HG03354 (cell line): Measurements from ENCODE around the gene SLK.

Source experiments
- ATAC-seq: cut with Tn5 transposase; IDR thresholded peaks from one replicate; pipeline ENCODE4 v1.9.1; 2021; ENCODE audit warnings: mild to moderate bottlenecking; ENCODE audit not compliant: unreplicated experiment, poor library complexity, severe bottlenecking

Gene SLK

GRCh38 chr10:103966671-103967447 lies at the start of gene SLK:
Gene SLK, plus strand, starts transcription at chr10:103967140. Its CDS starts 606 bp downstream, at chr10:103967746.
- peak; percentile 82 for ATAC-seq

GRCh38 chr10:103917302-103918052 lies 49.5 kb upstream of the SLK start:
- peak; percentile 6 for ATAC-seq

DNA sequence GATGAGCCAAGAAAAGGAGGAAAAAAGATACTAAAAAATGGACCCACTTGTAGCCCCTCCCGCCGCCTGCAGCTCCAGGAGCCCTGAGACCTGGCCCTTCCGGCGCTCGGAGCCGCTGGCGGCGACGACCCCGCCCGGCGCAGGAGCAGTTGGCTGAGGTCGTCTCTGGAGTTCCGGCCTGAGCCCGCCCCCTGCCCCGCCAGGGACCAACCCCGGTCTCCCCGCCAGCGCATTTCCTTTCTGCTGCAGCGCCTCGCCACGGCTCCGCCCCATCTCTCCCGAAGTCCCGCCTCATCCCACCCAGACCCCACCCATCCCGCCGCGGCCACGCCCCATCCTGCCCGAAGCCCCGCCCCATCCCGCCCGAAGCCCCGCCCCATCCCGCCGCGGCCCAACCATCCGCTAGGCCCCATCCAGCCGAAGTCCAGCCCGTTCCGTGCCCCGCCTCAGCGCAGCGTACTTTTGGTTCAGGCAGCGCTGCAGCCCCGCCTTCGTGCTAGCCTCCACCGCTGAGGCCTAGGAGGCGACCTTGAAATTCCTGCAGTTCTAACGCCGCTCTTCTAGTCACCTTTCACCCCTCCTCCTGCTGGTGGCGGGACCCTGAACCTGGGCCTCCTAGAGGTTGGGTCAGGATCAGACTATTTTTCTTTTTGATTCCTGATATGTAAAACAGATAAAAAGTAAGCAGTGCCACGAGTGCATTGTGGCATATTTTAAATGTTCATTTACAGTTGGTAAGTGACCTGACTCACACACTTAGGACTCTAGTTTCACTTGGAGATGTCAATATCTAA lies 48.7 kb upstream of the SLK start, which contains the start of gene STN1:
STN1 (minus strand) TSS at position 132 of the 794 bp plus-strand sequence. CDS start 590 bp downstream, outside the sequence.
- ATAC-seq, result peak; percentile 92

DNA sequence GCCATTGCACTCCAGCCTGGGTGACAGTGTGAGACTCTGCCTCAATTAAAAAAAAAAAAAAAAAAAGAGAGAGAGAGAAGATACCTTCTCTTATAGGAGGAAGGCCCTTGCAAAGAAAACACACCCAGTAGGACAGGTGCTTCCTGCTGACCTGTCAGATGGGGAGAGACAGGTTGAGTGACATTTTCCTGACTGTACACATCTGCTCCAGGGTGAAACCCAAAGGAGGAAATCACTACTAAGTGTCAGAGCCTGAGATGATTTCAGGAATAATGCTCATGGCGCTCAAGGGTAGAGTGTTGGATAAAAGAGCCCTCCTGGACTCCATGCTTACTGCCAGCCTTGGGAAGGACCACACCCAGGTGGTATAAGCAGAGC lies 47.3 kb upstream of the SLK start:
- no peak for ATAC-seq

- ATAC-seq, result no peak
Measured at GRCh38 chr10:103921248-103921647, 45.7 kb upstream of the SLK start.

- ATAC-seq, result no peak
Measured at GRCh38 chr10:103921750-103922195, 45.2 kb upstream of the SLK start.

- ATAC-seq, result no peak
Measured at GRCh38 chr10:103922659-103923058, 44.3 kb upstream of the SLK start.

- ATAC-seq, result no peak
Measured at GRCh38 chr10:103923502-103923901, 43.4 kb upstream of the SLK start.

GRCh38 chr10:103925591-103925990 lies 41.3 kb upstream of the SLK start:
- ATAC-seq, result no peak

GRCh38 chr10:103926722-103927319 lies 40.1 kb upstream of the SLK start:
- ATAC-seq, result peak; percentile 47

DNA sequence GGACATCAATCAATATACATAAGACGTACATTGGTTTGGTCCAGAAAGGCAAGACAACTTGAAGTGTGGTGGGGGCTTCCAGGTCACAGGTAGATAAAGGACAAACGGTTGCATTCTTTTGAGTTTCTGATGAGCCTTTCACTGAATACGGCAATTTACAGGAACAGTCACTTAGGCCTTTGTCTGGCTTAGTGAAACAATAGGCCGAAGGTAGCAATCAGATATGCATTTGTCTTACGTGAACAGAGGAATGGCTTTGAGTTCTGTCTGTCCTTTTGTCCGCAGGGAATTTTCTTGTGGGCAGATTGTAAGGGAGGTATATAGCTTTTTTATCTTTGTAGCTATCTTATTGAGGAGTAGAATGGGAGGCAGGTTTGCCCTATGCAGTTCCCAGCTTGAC lies 38.2 kb upstream of the SLK start:
- no peak for ATAC-seq

- no peak for ATAC-seq
Measured at GRCh38 chr10:103929381-103929921, 37.5 kb upstream of the SLK start.

DNA sequence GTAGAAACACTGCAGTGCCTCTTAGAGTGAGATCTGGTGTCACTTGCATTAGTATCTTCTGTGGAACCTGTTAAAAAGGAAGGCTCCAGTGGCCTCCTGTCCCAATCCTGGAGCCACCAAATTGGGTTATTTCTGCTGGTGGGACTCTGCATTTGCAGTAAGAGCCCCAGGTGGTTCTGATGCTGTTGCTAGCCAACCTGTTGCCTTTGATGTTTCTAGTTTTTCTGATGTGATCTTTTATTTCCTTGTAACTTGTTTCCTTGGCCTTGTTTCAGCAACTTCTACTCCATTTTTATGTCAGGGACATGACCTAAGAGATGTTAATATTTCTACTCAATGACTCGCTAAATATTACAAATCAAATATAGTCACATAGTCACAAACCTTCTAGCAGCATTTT lies 36.5 kb upstream of the SLK start:
- no peak for ATAC-seq

DNA sequence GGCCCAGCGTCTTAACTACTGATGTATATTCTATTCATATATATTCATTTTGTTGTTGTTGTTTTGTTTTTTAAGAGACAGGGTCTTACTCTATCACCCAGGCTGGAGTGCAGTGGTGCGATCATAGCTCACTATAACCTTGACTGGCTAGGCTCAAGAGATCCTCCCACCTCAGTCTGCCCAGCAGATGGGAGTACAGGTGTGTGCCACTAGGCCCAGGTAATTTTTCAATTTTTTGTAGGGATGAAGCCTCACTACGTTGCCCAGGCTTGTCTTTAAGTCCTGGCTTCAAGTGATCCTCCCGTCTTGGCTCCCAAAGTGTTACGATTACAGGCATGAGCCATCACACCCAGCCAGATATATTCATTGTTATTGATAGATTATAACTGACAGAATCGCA lies 36.1 kb upstream of the SLK start:
- no peak for ATAC-seq

GRCh38 chr10:103931603-103932002 lies 35.3 kb upstream of the SLK start:
- ATAC-seq, result no peak

GRCh38 chr10:103932271-103932670 lies 34.7 kb upstream of the SLK start:
- no peak for ATAC-seq

- ATAC-seq, result no peak
Measured at GRCh38 chr10:103932971-103933370, 34.0 kb upstream of the SLK start.

GRCh38 chr10:103933557-103934121 lies 33.3 kb upstream of the SLK start:
- no peak for ATAC-seq

DNA sequence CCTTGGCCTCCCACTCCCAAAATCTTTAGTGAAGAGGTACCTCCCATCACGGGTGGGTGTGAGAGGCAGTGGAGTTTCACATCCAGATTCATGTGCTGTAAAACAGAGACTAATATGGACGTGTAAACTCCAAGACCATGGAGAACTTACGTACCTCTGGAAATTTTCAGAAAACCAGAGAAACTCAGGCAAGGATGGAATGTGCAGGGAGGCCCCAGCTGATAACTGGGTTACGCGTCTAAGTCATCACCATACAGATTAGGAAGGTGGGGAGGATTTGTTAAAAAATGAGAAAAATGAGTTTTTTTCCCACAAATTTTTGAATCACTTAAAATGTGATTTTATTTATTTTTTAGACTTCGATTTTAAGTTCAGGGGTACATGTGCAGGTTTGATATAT lies 32.6 kb upstream of the SLK start:
- no peak for ATAC-seq
